Type B pancreatic cell (in vitro differentiated cells): ENCODE measurements around the gene SBSN. TPM values are rescaled to one million over a fixed set of nuclear protein-coding genes. Genes with fewer than 3 reads are reported as not detected.

Experiments
- DNase-seq: peaks from one replicate; pipeline ENCODE4 v3.0.0; 2021; ENCODE audit warnings: mixed read lengths; ENCODE audit not compliant: unreplicated experiment; ENCODE audit errors: extremely low spot score
- H3K27ac Mint-ChIP-seq: 2 replicates; pipeline ENCODE4 v1.8.0; 2021; ENCODE audit warnings: mild to moderate bottlenecking, mixed read lengths
- H3K27me3 Mint-ChIP-seq: 2 replicates; pipeline ENCODE4 v1.8.0; 2021; ENCODE audit warnings: mixed read lengths
- H3K36me3 Mint-ChIP-seq: 2 replicates; pipeline ENCODE4 v1.8.0; 2021; ENCODE audit warnings: mixed read lengths
- H3K4me1 Mint-ChIP-seq: one replicate; pipeline ENCODE4 v1.8.0; 2021; ENCODE audit warnings: mixed read lengths; ENCODE audit not compliant: unreplicated experiment
- H3K4me3 Mint-ChIP-seq: 2 replicates; pipeline ENCODE4 v1.8.0; 2021; ENCODE audit warnings: mild to moderate bottlenecking, mixed read lengths
- H3K9me3 Mint-ChIP-seq: 2 replicates; pipeline ENCODE4 v1.8.0; 2021; ENCODE audit warnings: mixed read lengths
- total RNA-seq: library from RNA; stranded (reverse); gene quantifications from 2 replicates; pipeline ENCODE4 v1.2.1, GENCODE V29; 2021; ENCODE audit warnings: low replicate concordance
- TF ChIP-seq, protein P1 (sequence below): fragments of 200-600 bp; sonication (generic); conservative IDR thresholded peaks from 2 replicates; pipeline ENCODE4 v1.5.0; 2021; ENCODE audit warnings: antibody characterized with exemption, mild to moderate bottlenecking

The SBSN gene
- total RNA-seq, 1 donor from 2014 or later, result 0.53 TPM

DNA sequence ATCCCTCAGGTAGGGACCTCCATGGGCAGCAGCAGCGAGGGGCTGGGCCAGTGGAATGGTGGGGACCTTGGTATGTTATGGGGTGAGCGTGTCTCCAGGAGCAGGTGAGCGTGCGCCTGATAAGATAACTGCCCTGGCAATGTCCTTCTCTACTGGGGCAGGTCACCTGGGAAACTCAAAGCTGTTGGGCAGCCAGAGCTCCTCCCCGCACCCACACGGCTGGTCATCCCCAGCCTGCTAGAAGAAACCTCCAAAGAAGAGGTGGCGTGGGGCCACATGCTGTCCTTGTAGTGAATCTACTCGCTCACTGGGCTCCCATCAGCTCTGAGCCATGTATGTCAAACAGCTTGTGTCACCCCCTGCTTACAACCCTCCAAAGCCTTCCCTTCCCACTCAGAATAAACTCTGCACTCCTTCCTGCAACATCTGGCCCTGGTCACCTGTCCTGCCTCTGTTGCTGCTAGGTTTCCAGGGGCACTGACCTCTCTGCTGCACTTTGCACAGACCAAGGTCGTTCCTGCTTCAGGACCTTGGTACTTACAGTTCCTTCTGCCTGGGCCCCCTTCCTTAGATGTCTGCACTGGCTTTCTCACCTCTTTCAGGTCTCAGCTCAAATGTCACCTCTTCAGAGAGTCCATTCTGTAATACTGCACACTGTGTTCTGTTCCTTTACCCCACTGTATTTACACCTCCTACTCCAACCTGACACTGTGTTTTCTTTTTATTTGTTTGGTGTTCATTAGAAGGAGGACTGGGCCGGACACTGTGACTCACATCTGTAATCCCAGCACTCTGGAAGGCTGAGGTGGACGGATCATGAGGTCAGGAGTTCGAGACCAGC is 37.1 kb upstream of the SBSN start:
- H3K9me3 Mint-ChIP-seq, result no peaks in the 10 kb centered on the region
- no peaks in the 10 kb centered on the region for H3K4me1 Mint-ChIP-seq
- no peak overlapping the region for H3K4me3 Mint-ChIP-seq
- TF ChIP-seq, protein P1, sequence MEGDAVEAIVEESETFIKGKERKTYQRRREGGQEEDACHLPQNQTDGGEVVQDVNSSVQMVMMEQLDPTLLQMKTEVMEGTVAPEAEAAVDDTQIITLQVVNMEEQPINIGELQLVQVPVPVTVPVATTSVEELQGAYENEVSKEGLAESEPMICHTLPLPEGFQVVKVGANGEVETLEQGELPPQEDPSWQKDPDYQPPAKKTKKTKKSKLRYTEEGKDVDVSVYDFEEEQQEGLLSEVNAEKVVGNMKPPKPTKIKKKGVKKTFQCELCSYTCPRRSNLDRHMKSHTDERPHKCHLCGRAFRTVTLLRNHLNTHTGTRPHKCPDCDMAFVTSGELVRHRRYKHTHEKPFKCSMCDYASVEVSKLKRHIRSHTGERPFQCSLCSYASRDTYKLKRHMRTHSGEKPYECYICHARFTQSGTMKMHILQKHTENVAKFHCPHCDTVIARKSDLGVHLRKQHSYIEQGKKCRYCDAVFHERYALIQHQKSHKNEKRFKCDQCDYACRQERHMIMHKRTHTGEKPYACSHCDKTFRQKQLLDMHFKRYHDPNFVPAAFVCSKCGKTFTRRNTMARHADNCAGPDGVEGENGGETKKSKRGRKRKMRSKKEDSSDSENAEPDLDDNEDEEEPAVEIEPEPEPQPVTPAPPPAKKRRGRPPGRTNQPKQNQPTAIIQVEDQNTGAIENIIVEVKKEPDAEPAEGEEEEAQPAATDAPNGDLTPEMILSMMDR, result no peak
- no peak for DNase-seq
- H3K27ac Mint-ChIP-seq, result no peak overlapping the region
- peaks cover 32% of the 10 kb centered on the region for H3K27me3 Mint-ChIP-seq
- H3K36me3 Mint-ChIP-seq, result no peaks in the 10 kb centered on the region

DNA sequence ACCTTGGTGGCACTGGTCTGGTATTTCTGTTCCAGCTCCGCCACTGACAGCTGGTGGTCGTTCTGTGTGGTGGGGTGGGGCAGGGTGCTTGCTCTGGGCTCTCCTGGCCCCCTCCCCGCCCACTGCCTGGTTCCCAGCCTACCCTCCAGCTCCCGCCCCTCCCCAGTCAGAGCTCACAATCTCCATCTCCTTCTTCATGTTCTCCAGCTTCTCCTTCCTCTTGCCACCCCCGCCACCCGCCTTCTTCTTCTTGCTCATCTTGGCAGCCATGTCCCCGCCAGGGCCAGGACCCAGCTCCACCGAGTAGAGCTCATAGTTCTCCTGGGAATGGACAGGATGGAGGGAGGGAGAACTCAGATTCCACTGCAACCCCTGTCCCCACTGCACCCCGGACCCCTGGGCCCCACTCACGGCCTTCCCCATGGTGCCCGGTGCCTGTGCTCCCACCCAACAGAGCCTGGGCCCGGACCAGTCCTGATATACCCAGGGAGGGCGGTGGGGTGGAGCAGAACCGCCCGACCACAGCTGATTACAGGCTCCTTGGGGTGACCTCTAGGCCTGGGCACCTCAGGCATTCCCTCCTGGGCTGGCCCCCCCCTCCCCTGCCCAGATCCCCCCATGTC is 35.2 kb upstream of the SBSN start, which contains the start of gene ATP4A:
Gene ATP4A, minus strand, starts transcription at position 452 of the 623 bp plus-strand sequence. Its CDS starts 29 bp downstream, at position 423.
- Mint-ChIP-seq H3K27ac (no peak within 1 kb of the TSS), H3K27me3 (peaks cover 47% of the 10 kb centered on the region), H3K4me3 (no peak within 1 kb of the TSS), H3K36me3 (no peaks in the 10 kb centered on the region), H3K4me1 (no peaks in the 10 kb centered on the region), H3K9me3 (no peaks in the 10 kb centered on the region)
- DNase-seq, result no peak
- TF ChIP-seq, protein P1, result no peak

DNA sequence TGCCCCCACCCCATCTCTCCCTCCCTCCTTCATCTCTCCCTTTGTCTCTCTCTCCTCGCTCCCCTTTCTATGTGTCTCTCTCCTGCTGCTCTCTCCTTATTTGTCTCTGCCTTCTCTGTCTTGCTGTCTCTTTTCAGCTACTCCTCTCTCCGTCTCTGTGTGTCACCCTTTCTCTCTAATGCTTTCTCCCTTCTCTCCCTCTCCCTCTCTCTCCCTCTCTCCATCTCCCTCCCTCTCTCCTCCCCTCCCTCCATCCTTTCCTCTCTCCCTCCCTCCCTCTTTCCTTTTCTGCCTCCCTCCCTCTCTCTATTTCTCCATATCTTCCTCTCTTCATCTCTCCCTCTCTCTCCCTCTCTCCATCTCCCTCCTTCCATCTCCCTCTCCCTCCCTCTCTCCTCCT is 34.7 kb upstream of the SBSN start:
- peaks cover 50% of the 10 kb centered on the region for H3K27me3 Mint-ChIP-seq
- H3K4me1 Mint-ChIP-seq, result no peaks in the 10 kb centered on the region
- H3K4me3 Mint-ChIP-seq, result no peak overlapping the region
- no peak for DNase-seq
- H3K27ac Mint-ChIP-seq, result no peak overlapping the region
- no peaks in the 10 kb centered on the region for H3K9me3 Mint-ChIP-seq
- TF ChIP-seq, protein P1, result no peak
- H3K36me3 Mint-ChIP-seq, result no peaks in the 10 kb centered on the region

DNA sequence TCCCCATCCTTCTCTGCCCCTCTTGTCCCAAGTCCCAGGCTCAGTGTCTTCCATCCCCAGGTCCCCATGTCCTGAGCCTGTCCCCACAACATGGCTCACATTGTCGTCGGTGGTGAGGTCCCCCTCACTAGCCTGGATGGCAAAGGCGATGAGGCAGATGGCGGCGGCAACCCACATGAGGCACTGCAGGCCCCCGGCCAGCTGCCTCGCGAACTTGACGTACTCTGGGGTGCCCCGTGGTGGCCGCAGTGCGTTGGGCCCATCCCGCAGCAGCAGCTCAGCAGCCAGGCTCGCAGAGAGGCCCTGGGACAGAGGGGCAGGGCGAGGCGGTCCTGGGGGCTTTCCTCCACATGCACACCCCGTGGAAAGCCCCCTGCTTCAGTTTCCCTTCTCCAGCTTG is 34.2 kb upstream of the SBSN start:
- no peaks in the 10 kb centered on the region for H3K9me3 Mint-ChIP-seq
- H3K4me1 Mint-ChIP-seq, result peaks cover under 1% of the 10 kb centered on the region
- peaks cover 52% of the 10 kb centered on the region for H3K27me3 Mint-ChIP-seq
- no peaks in the 10 kb centered on the region for H3K36me3 Mint-ChIP-seq
- H3K27ac Mint-ChIP-seq, result no peak overlapping the region
- TF ChIP-seq, protein P1, result no peak
- no peak for DNase-seq
- H3K4me3 Mint-ChIP-seq, result no peak overlapping the region

DNA sequence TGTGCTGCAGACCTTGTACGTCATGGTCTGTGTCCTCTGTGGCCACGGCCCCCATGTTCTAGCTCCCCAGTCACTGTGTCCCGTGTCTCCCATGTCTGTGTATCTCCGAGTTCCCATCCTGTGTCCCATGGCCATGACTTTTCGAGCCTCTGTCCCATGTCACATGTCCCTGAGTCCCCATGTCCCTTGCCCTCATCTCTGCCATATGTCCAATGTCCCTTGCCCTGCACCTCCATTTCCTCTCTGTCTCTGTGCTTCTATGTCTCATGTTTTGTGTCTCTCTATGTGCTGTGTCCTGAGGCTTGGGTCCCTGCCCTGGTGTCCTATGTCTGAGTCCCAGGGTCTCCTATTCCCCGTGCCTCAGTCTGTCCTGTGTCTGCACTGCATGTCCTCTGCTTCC is 33.3 kb upstream of the SBSN start:
- H3K27ac Mint-ChIP-seq, result no peak overlapping the region
- TF ChIP-seq, protein P1, result no peak
- H3K36me3 Mint-ChIP-seq, result no peaks in the 10 kb centered on the region
- no peak overlapping the region for H3K4me3 Mint-ChIP-seq
- no peaks in the 10 kb centered on the region for H3K9me3 Mint-ChIP-seq
- DNase-seq, result no peak
- peaks cover 4% of the 10 kb centered on the region for H3K4me1 Mint-ChIP-seq
- peaks cover 55% of the 10 kb centered on the region for H3K27me3 Mint-ChIP-seq
